ENCODE data around the gene SERPINB1. TPM values are rescaled to one million over a fixed set of nuclear protein-coding genes. Genes with fewer than 3 reads are reported as not detected.

Gene SERPINB1
- polyA plus RNA-seq, 1 of the 3 experiments (the other 2 are of a cell fraction), result 9.4 TPM

DNA sequence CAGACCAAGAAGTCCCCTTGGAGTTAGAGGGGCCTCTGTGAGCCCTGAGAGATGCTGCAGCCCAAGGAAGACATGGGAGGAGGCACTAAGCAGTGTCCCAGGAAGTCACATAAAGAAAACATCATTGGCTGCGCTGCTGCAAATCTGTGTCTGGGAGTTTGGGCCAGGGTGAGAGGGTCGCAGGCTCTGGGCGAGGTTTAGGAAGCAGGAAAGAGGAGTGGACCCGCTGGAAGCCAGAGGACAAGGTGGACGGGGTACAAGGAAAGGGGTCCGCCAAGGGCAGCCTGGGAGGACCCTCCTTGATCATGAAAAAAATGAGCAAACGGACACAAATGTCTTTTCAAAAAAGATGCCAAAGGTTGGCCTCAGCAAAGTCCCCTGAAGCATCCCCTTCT lies 15.5 kb upstream of the SERPINB1 start:
- Histone ChIP-seq H2AFZ (ENCODE audit: low read depth) (peak overlapping the region; percentile 88; the same call in 1 of the 2 replicates), H3F3A (replicated peaks; ENCODE audit: insufficient read depth) (peaks cover 4% of the 10 kb centered on the region), H3K36me3 (replicated peaks in 1 of 2; ENCODE audit: control insufficient read depth in 1 of 2, insufficient read depth in 2 of 2, low read length in 1 of 2) (no peaks in the 10 kb centered on the region), H3K4me3 (ENCODE audit: low read depth in 2 of 2, low read length in 1 of 2) (no peak overlapping the region), H3K4me2 (peak overlapping the region; percentile 50; the same call in 1 of the 2 replicates), H3K9ac (no peak overlapping the region), H3K27me3 (ENCODE audit: insufficient read depth) (no peaks in the 10 kb centered on the region), H3K27ac (ENCODE audit: low read depth in 2 of 2, low read length in 1 of 2) (peak overlapping the region; percentile 51 to 91), H4K20me1 (ENCODE audit: insufficient read depth) (no peaks in the 10 kb centered on the region), H3K9me3 (no peaks in the 10 kb centered on the region), H3K4me1 (ENCODE audit: control insufficient read depth in 1 of 2, insufficient read depth in 2 of 2, low read depth in 1 of 2, low read length in 1 of 2) (peaks cover 18 to 26% of the 10 kb centered on the region in 2 experiments; a peak in 2 of 4 replicates), H3K9me2 (no peaks in the 10 kb centered on the region), H3K79me2 (ENCODE audit: insufficient read depth) (no peaks in the 10 kb centered on the region)
- ChIA-PET CTCF (interaction anchor here (0.8 to 3.8 kb wide), 3 partner anchors 11 to 75 kb away, joined by 3 to 24 read pairs (median 3); no protein-coding TSS in a partner anchor), POLR2A (no interaction called here)
- TF ChIP-seq RFX5 (IDR thresholded peaks at IDR 0.05; ENCODE audit: low read length) (no peak), TAF1 (IDR thresholded peaks at IDR 0.05; ENCODE audit: borderline replicate concordance, low read depth, low read length) (no peak), EZH2phosphoT487 (IDR thresholded peaks at IDR 0.05; ENCODE audit: borderline replicate concordance, low read depth) (no peak), SIN3A (IDR thresholded peaks at IDR 0.05; ENCODE audit: borderline replicate concordance, low read depth, low read length) (no peak), POLR2AphosphoS5 (IDR thresholded peaks at IDR 0.05; ENCODE audit: low read depth, low read length) (no peak), GATA2 (CRISPR knock-in tag; IDR thresholded peaks at IDR 0.05) (no peak), FOXJ3 (CRISPR knock-in tag; IDR thresholded peaks at IDR 0.05) (no peak), RXRA (IDR thresholded peaks at IDR 0.05; ENCODE audit: borderline replicate concordance, low read depth) (no peak), JUND (IDR thresholded peaks at IDR 0.05) (no peak), EP300 (IDR thresholded peaks at IDR 0.05; ENCODE audit: borderline replicate concordance in 1 of 2, low read depth in 1 of 2, low read length in 1 of 2) (no peak), TEAD4 (IDR thresholded peaks at IDR 0.05; ENCODE audit: borderline replicate concordance, insufficient read depth) (no peak), USF2 (IDR thresholded peaks at IDR 0.05; ENCODE audit: borderline replicate concordance, low read depth, low read length) (no peak), FOXM1 (IDR thresholded peaks at IDR 0.05; ENCODE audit: low read depth) (no peak), ZBTB33 (IDR thresholded peaks at IDR 0.05; ENCODE audit: borderline replicate concordance, low read depth) (no peak)
- TF ChIP-seq, protein P1, sequence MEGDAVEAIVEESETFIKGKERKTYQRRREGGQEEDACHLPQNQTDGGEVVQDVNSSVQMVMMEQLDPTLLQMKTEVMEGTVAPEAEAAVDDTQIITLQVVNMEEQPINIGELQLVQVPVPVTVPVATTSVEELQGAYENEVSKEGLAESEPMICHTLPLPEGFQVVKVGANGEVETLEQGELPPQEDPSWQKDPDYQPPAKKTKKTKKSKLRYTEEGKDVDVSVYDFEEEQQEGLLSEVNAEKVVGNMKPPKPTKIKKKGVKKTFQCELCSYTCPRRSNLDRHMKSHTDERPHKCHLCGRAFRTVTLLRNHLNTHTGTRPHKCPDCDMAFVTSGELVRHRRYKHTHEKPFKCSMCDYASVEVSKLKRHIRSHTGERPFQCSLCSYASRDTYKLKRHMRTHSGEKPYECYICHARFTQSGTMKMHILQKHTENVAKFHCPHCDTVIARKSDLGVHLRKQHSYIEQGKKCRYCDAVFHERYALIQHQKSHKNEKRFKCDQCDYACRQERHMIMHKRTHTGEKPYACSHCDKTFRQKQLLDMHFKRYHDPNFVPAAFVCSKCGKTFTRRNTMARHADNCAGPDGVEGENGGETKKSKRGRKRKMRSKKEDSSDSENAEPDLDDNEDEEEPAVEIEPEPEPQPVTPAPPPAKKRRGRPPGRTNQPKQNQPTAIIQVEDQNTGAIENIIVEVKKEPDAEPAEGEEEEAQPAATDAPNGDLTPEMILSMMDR (IDR thresholded peaks at IDR 0.05), result no peak
- TF ChIP-seq, protein P2, sequence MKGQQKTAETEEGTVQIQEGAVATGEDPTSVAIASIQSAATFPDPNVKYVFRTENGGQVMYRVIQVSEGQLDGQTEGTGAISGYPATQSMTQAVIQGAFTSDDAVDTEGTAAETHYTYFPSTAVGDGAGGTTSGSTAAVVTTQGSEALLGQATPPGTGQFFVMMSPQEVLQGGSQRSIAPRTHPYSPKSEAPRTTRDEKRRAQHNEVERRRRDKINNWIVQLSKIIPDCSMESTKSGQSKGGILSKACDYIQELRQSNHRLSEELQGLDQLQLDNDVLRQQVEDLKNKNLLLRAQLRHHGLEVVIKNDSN (IDR thresholded peaks at IDR 0.05; ENCODE audit: borderline replicate concordance, low read depth), result no peak
- TF ChIP-seq, protein P3, sequence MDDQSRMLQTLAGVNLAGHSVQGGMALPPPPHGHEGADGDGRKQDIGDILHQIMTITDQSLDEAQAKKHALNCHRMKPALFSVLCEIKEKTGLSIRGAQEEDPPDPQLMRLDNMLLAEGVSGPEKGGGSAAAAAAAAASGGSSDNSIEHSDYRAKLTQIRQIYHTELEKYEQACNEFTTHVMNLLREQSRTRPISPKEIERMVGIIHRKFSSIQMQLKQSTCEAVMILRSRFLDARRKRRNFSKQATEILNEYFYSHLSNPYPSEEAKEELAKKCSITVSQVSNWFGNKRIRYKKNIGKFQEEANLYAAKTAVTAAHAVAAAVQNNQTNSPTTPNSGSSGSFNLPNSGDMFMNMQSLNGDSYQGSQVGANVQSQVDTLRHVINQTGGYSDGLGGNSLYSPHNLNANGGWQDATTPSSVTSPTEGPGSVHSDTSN (IDR thresholded peaks at IDR 0.05), result no peak
- DNase-seq, result no peak
- WGBS (ENCODE audit: low lambda C conversion rate), result 93% methylated on average over 7 of the region's 7 CpGs
